Esophagus squamous epithelium (tissue), 4 donors: ENCODE data around the gene MCM9.

Experiments
- POLR2A ChIP-seq, 4 donors: fragments of 450-650 bp; IDR thresholded peaks; one replicate each; pipeline ENCODE4 v1.6.1; 2017; ENCODE audit warnings: antibody characterized with exemption in 4 of 4, mild to moderate bottlenecking in 4 of 4, moderate library complexity in 3 of 4
- TF ChIP-seq, protein P1 (sequence below), 6 experiments: fragments of 450-650 bp in 4 of 6; fragments of 200-600 bp in 2 of 6; sonication (generic) in 2 of 6; IDR thresholded peaks; one replicate each; pipeline ENCODE4 v1.5.1; 2016 to 2019; ENCODE audit warnings: antibody characterized with exemption in 6 of 6, mild to moderate bottlenecking in 4 of 6, moderate library complexity in 4 of 6

DNA sequence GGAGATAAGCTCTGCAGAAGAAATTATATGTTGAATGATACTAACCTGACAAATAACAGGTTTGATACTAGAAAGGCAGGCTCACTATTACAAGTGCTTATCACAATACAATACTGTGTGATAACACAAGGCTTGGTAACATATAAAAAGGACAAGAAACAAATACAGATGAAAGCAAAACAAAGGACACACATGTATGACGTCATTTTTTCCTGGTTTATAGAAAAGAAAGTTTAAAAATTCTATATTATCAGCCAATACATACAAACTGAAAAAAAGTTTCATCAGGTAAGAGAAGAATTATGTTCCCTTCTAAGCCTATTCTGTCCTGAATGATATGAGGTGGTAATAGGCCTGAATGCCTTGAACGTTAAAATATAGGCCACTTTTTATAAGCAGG lies 32.3 kb upstream of the MCM9 start:
- no peak for TF ChIP-seq POLR2A (IDR thresholded peaks at IDR 0.05)
- TF ChIP-seq, protein P1, sequence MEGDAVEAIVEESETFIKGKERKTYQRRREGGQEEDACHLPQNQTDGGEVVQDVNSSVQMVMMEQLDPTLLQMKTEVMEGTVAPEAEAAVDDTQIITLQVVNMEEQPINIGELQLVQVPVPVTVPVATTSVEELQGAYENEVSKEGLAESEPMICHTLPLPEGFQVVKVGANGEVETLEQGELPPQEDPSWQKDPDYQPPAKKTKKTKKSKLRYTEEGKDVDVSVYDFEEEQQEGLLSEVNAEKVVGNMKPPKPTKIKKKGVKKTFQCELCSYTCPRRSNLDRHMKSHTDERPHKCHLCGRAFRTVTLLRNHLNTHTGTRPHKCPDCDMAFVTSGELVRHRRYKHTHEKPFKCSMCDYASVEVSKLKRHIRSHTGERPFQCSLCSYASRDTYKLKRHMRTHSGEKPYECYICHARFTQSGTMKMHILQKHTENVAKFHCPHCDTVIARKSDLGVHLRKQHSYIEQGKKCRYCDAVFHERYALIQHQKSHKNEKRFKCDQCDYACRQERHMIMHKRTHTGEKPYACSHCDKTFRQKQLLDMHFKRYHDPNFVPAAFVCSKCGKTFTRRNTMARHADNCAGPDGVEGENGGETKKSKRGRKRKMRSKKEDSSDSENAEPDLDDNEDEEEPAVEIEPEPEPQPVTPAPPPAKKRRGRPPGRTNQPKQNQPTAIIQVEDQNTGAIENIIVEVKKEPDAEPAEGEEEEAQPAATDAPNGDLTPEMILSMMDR (IDR thresholded peaks at IDR 0.05): no peak
